HG02571 (cell line): ENCODE measurements around the gene ERFL.
"Not testable (repeated sequence)": the region's sequence is repeated elsewhere in the genome, so short reads cannot be mapped to it uniquely, and the experiment has no call there.

Experiments used
- ATAC-seq: cut with Tn5 transposase; IDR thresholded peaks from one replicate; pipeline ENCODE4 v1.9.1; 2021; ENCODE audit warnings: mild to moderate bottlenecking, moderate library complexity; ENCODE audit not compliant: unreplicated experiment

ERFL gene

DNA sequence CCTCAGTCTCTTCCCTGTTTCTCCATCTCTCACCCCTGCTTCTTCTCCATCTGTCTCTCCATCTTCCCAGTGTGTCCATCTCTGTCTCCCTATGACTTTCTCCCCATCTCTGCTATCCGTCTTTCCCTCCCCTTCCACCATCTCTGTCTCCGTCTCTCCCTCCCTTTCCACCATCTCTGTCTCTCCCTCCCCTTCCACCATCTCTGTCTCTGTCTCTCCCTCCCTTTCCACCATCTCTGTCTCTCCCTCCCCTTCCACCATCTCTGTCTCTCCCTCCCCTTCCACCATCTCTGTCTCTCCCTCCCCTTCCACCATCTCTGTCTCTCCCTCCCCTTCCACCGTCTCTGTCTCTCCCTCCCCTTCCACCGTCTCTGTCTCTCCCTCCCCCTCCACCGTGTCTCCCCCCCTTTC is 13.8 kb downstream of the ERFL start:
- not testable (repeated sequence) for ATAC-seq

DNA sequence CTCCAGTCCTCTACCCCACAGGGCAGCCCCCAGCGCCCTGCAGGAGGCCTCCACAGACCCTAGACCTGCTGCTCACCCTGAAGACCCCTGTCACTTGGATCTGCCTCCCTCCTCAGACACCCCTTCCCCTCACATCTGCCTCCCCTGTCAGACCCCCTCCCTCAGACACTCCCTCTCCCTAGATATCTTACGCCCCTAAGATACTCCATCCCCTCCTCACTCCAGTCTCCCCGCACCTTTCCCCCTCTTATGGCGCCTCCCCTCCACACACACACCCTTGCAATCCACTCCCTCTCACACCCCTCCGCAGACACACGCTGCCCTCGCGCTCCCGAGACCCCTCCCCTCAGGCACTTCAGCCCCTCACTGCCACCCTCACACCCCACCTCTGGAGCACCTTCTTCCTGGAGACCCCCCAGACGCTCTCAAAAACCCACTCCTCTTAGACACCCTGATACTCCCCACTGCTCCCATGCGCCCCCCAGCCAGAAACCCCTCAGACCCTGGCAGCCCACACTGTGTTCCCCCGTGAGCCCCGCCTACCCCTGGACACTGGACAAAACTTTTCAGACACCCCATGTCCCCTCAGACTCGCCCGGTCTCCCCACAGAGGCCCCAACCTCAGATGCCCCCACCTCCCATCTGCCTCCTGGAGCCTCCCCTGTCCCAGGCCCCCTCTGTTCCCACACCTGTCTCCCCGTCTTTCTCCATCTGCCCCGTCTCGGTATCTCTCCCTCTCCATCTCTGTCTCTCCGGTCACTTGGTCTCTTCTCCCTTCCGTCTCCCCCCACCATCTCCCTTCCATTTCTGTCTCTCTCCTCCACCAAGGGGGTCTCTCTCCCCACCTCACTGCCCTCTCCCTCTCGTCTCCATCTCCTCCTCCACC is 14.5 kb downstream of the ERFL start:
- no peak for ATAC-seq

DNA sequence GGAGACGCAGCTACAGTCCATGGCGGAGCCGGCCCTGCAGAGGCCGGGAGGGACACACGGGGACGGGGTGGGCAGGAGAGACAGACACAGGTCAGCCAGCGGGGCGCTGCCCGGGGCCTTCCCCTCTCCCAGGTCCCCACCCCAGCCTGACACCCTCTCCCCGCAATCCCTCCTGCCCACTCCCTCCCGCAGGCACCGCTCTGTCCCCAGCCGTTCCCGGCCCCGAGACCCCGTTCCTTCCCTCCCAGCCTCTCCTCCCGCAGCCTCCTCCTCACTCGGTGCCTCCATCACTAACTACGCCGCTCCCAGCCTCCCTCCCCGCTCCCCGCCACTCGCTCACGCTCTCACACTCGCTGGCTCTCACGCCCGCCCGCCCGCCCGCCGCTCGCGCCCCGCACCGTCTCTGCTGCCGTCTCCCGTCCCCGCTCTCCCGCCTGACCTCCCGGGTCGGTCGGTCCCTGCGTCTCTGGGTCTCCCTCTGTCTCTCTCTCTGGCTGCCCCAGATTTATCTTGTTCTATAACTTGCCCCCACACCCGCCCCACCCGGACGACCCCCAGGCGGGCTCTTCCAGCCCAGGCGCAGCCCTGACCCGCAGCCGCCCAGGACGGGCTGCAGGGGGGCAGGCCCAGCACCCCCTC is 15.2 kb downstream of the ERFL start:
- no peak for ATAC-seq

DNA sequence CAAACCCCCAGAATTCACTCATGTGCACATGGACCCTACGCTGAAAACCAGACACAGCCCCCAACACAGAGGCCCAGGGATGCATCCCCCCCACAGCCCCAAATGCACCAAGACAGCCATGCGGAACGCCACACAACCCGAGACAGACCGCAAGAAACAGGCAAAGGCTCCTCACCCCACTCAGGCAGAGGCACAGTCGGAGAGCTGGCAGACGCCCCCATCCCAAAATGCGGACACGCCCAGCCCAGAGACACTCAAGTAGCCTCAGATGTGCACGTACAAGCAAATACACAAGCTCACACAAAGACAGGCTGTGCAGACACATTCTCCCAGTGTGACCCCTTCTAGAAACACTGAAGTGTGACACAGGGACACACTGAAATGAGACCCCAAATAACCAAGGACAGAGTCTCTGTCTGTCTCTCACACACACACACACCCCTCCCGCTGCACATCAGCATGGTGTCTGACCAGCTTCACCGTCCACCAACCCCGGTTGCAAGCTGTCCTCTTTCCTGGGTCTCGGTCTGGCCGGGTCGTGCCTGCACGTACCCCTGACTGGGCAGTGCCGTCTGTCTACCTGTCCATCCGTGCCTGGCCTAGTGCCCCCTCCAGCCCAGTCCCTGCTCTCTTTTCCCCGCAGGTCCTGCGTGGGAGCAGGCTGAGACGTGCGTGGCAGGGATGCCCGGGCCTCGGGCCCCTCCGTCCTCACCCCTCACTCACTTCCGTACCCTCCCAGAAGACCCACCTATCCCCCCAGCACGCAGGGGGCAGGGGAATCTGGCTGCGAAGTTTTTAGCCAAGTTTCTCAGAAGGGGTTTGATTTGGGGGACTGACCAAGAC is 16.1 kb downstream of the ERFL start:
- ATAC-seq = no peak

DNA sequence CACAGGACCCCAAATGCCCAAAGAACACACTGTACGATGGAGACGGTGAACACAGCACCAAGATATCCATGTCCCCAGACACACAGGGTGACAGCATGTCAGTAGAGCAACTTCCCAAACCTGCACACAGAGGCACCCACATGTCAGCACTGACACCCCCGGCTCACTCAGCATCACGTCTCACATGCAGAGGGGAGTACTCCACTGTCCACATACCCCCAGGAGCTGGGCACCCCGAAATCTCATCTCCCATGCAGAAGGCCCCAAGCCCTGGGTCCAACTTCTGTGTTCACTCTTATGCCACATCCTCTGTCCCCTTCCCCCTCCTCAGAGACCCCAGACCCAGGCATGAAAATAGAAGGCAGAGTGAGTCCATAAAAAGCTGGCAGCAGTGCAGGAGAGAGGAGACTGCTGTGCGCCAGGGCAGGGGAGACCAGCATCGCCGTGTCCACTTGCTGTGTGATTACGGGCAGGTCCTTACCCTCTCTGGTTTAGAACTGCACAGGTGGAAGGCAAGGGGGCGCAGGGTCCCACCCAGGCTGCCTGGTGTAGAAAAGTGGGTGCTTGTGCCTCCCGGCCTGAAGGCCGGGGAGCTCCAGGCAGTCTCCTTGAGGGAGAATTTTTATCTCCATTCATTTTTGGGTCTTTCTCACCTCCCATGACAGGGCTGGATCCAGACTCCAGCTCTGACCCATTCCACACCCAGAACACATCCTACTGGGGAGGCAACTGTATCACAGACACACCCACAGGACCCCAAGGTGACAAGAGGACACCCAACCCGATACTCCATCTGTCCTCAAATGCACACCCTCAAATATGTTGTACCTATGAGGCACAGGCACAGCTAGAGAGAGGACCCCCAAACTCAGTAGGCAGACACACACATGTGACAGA is 17.0 kb downstream of the ERFL start:
- ATAC-seq = no peak

DNA sequence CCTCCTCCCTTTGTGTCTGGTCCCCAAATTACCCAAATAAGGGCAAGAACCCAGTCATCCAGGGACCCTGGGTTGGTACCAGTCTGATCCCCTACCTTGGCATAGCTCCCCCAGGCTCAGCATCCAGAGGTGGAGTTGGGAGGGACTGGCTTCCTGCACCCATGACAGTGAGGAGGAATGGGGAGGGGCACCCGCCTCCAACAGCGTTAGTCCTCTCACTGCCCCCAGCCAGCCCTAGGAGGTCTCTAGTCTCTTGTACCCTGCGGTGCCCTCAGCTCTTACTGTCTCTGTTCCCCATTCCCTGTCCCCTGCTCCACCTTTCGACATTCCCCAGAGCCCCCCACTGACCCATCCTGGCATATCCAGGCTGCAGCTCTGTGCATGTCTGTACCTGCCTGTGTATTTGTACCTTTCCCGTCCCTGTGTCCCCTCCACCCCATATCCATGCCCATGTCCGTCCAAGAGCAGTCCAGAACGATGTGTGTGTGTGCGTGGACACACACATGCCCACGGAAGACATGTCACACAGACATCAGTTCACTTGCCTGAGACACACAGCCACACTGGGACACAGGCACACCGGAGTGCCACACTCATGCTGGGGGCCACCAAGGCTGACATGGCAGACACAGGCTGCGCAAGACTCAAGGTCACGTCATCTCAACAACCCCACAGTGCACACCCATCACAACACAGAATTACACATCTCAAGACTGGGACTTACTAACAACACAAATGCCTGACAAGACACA is 17.8 kb downstream of the ERFL start:
- ATAC-seq = no peak

DNA sequence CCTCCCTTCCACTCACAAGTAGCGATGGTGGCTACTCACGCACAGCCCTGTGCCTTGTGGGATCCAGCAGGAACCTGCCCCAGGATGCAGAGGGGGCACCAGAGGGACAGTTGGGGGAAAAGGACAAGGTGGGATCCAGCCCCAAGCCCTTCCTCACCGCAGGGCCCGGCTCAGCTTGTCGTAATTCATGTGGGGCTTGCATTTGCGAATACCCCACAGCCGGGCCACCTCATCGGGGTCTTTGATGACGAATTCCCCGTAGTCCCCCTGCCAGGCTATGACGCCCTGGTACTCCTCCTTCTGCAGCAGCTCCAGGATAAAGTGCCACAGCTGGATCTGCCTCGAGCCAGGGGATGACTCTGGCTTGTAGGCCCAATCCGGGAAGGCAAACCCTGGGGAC is 18.5 kb downstream of the ERFL start:
- ATAC-seq = no peak

DNA sequence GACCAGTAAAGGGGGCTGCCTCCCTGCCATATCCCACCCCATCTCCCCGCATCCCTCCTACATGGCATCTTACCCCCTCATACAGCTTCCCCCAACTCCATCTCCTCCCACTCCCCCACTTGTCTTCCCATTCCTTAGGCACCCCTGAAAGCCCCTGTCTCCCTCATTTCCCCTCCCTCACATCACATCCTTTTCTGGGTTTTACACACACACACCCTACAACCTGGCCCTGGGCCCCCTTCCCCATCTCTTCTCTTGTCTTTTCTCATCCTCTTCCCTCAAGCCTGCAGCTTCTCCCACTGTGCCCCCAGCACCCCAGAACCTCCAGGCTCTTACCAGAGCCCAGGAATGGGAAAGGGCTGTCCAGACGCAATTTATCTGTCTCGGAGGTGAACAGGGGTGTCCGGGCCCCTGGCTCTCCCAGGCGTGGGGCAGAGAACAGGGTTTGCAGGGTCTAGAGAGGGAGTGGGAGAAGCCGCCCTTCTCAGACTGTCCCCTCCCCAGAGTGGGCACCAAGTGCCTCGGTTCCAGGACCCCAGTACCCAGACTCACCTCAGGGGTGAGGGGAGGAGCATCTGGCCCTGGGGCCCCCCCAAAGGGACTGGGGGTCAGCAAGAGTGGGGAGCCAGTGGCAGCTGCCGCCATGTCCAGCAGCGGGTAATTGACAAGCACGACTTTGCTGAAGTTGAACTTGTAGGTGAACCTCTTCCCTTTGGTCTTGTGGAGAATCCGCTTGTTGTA is 19.4 kb downstream of the ERFL start:
- no peak for ATAC-seq

DNA sequence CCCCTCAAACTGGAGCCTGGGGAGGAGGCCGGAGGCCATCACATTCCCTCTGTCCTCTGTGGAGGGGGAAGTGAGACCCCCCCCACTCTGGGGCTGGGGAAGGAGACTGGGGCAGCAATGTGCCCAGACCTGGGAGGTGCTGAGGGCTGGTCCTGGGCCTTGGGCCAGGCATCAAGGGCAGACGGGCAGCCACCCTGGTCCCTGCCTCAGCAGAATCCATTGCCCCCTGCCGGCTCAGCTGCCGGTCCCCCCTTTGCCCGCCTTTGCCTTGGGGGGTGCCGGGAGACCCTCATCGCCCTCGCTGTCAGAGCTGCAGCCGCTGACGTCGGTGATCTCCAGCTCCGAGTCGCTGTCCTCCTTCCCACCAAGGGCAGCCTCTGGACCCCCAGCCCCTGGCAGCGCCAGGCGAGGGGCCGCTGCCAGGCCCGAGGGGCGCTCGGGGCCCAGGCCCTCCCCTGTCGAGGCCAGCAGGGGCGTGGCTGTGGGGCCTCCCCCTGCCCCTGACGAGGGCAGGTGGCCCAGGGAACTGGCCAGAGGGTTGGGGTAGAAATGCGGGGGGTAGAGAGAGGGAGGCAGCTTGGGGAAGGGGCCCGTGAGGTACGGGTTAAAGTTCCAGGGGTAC is 20.1 kb downstream of the ERFL start:
- no peak for ATAC-seq

DNA sequence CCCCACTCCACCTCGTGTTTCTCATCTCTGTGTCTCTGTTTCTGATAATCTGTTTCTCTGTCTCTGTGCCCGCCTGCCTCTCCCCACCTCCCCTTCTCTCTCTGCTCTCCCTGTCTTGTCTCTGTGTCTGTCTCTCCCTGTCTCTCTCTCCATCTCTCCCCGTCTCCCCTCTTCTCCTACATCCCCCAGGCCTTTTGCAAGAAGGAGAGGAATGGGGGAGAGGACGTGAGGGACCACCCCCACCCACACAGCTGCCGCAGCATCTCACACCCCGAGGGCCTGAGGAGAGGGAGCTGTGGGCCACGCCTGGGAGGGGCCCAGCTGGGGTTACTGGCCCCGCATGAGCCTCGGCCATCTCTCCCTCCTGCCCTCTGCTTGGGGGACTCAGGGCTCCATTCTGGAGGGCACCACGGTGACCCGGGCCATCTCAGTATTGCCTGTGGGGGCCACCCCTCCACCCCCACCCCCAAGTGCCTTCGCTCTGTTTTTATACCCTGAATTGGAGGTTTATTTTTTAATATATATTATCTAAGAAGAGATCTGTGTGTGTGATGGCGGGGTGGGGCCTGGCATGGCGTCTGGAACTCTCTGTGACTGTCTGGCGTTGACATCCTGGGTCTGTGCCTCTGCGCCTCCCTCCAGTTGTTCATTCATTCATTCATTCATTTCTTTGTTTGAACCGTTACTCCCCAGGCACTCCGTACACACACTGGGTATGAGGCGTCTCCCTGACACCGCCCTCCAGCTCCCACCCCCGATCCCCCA is 21.2 kb downstream of the ERFL start:
- ATAC-seq = no peak

DNA sequence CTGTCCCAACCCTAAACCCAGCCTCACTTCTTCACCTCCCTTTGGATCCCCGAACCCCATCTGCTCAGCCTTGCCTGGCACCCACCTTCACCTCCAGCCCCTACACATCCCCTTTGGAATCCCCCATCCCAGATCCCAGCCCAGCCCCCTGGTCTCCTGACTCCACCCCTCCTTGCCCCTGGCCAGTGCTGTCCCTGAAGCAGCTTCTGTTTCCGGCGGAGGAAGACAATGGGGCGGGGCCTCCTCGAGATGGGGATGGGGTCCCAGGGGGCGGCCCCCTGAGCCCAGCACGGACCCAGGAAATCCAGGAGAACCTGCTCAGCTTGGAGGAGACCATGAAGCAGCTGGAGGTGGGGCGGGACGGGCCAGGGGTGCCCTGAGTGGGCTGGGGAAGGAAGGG is 22.0 kb downstream of the ERFL start:
- no peak for ATAC-seq

DNA sequence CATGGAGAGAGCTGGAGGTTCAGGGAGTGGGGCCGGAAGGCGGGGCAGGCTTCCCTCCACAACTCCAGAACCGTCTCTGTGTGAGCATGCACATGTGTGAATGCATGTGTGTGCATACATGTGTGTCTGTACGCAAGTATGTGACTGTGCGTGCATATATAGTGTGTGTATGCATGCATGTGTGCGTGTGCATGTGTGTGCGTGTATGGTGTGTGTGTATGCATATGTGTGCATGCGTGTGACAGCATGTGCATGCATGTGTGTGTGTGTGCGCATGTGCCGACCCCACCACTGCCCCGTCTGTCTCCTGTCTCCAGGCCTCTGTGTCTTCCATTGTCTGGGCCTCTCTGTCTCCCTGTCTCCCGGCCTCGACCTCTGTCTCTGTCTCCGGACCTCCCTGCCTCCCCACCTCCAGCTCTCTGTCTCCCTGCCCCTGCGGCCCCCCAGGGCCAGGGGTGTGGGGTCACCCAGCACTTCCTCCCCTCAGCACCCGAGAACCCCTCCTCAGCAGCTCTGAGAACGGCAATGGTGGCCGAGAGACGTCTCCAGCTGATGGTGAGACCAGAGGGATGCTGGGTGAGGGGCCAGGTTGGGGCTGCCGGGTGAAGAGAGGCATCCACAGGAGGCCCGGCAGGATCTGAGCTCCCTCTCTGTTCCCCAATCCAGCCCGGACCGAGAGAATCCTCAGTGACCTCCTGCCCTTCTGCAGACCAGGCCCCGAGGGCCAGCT is 22.8 kb downstream of the ERFL start:
- no peak for ATAC-seq

DNA sequence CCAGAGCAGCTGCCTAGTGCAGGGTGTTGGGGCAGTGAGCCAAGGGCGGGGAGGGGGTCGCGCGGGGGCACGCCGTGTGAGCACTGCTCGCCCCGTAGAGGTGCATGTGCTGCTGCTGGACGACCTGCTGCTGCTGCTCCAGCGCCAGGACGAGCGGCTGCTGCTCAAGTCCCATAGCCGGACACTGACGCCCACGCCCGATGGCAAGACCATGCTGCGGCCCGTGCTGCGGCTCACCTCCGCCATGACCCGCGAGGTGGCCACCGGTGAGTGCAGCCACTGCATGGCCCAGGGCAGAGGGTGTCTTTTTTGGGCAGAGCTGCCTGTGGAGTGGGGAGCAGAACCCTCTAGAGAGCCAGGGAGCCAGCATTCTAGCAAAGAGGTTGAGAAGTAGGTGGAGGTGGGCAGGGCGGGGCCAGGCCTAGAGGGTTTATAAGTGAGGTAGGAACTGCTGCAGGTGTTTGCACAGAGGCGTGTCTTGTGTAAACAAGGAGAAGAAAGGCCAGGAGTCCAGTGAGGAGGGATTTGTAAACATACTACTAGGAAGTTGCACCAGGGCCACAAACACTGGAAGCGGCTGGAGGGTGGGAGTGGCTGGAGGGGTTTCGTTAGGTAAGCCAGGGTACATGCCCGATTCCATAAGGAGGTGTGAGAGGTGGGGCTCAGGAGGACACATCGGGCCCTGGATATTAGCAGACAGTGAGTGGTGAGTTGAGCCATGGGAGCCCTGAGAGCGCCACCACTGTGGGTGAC is 24.0 kb downstream of the ERFL start:
- no peak for ATAC-seq

DNA sequence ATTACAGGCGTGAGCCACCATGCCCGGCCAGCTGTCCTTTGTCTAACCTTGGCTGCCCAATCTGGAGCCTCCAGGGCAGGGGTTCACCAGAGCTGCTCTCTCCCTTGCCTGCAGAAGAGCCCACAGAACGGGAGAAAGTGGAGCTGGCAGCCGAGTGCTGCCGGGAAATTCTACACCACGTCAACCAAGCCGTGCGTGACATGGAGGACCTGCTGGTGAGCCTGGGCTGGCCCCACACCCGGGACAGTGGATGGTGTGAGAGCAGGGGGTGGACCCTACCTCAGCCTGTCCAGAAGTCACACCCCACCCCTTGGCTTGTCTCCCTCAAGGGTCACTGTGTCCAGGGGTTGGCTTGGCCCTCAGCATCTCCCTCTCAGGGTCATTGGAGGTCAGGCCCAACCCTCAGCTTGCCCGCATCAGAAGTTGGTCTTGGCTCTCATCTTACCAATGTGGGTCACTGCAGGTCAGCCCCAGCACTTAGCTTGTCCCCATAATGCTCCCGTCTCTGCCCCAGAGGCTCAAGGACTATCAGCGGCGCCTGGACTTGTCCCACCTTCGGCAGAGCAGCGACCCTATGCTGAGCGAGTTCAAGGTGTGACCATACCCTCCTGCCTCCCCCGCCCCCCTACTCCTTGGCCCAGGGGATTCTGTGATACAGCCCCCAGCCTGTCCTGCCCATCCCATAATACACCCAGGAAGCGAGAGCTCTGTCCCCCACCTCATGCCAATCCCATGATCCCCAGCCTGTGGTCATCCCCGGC is 24.9 kb downstream of the ERFL start:
- no peak for ATAC-seq

DNA sequence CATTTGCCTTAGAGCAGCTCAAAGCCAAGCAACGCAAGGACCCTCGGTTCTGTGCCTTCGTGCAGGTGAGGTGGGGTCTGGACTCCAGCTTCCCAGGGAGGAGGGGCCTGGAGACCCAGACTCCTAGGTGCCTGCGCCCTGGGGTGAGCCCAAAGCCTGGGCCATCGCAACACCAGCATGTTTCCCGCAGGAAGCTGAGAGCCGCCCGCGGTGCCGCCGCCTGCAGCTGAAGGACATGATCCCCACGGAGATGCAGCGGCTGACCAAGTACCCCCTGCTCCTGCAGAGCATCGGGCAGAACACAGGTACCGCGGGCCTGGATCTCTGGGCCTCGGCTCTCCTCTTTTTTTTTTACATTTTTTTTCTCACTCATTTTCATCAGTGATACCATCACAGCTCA is 25.7 kb downstream of the ERFL start:
- ATAC-seq = no peak
